Loucy (cell line): ENCODE data around the gene LAIR1.

Source experiments
- CTCF ChIP-seq: fragments of 200-600 bp; sonication (generic); conservative IDR thresholded peaks from 2 replicates; pipeline ENCODE4 v1.5.1; 2014; ENCODE audit warnings: mild to moderate bottlenecking, antibody characterized with exemption, low read length
- EZH2phosphoT487 ChIP-seq: fragments of 200-600 bp; IDR thresholded peaks from 2 replicates; pipeline ENCODE4 v1.6.1; 2018; ENCODE audit warnings: antibody characterized with exemption, mild to moderate bottlenecking, moderate library complexity, borderline replicate concordance

GRCh38 chr19:54412877-54413276 is 48.1 kb upstream of the LAIR1 start:
- TF ChIP-seq CTCF = no peak
- no peak for TF ChIP-seq EZH2phosphoT487
